Neural progenitor cell (in vitro differentiated cells): ENCODE measurements around the gene PWWP2B.

Source experiments
- CTCF ChIP-seq: fragments of 200-600 bp; sonication (generic); IDR thresholded peaks from 2 replicates; pipeline ENCODE4 v1.5.1; 2017; ENCODE audit warnings: antibody characterized with exemption, mild to moderate bottlenecking
- EZH2phosphoT487 ChIP-seq: fragments of 200-600 bp; sonication (generic); IDR thresholded peaks from 2 replicates; pipeline ENCODE4 v1.6.1; 2017; ENCODE audit warnings: antibody characterized with exemption

GRCh38 chr10:132366006-132366405 lies 31.0 kb upstream of the PWWP2B start:
- TF ChIP-seq CTCF: no peak
- TF ChIP-seq EZH2phosphoT487: no peak
